Liver (tissue), 9 donors: ENCODE measurements around the gene RHOT1. TPM values are rescaled to one million over a fixed set of nuclear protein-coding genes. Genes with fewer than 3 reads are reported as not detected.

ENCODE experiments used
- DNase-seq: peaks from one replicate; pipeline ENCODE4 v3.0.0-alpha.2; 2017; ENCODE audit warnings: low spot score
- H3K27ac ChIP-seq, 2 donors: one replicate each; pipeline ENCODE4 v1.7.0; 2013; ENCODE audit warnings: inconsistent platforms in 2 of 2, low read length in 2 of 2, control low read depth in 1 of 2, low read depth in 1 of 2, mild to moderate bottlenecking in 1 of 2
- H3K27me3 ChIP-seq, 4 donors: one replicate each; pipeline versions ENCODE4 v1.6.1 to v1.7.0; 2013; ENCODE audit warnings: low read length in 3 of 4, inconsistent platforms in 1 of 4, mild to moderate bottlenecking in 1 of 4, moderate library complexity in 1 of 4; ENCODE audit not compliant: control insufficient read depth in 4 of 4, insufficient read depth in 4 of 4
- H3K36me3 ChIP-seq, 4 donors: one replicate each; pipeline versions ENCODE4 v1.6.1 to v1.7.0; 2013; ENCODE audit warnings: low read length in 3 of 4, mild to moderate bottlenecking in 3 of 4, low read depth in 1 of 4, moderate library complexity in 1 of 4; ENCODE audit not compliant: control insufficient read depth in 4 of 4, insufficient read depth in 3 of 4
- H3K4me1 ChIP-seq, 4 donors: one replicate each; pipeline versions ENCODE4 v1.6.1 to v1.7.0; 2013; ENCODE audit warnings: low read length in 3 of 4, mild to moderate bottlenecking in 3 of 4, moderate library complexity in 1 of 4; ENCODE audit not compliant: control insufficient read depth in 4 of 4, insufficient read depth in 4 of 4
- H3K4me3 ChIP-seq, 3 donors: one replicate each; pipeline versions ENCODE4 v1.6.1 to v1.7.0; 2013; ENCODE audit warnings: low read length in 3 of 3, control low read depth in 1 of 3, low read depth in 1 of 3, mild to moderate bottlenecking in 1 of 3
- H3K9ac ChIP-seq, 2 donors: one replicate each; pipeline ENCODE4 v1.7.0; 2013; ENCODE audit warnings: low read length in 2 of 2, mild to moderate bottlenecking in 2 of 2, moderate library complexity in 2 of 2, control low read depth in 1 of 2, low read depth in 1 of 2
- H3K9me3 ChIP-seq, 4 donors: one replicate each; pipeline versions ENCODE4 v1.6.1 to v1.7.0; 2013; ENCODE audit warnings: low read length in 3 of 4; ENCODE audit not compliant: control insufficient read depth in 4 of 4
- ATF3 ChIP-seq: IDR thresholded peaks from 2 replicates; pipeline ENCODE4 v1.6.1; 2016; ENCODE audit warnings: antibody characterized with exemption
- CTCF ChIP-seq: fragments of 150-350 bp; IDR thresholded peaks from 2 replicates; pipeline ENCODE4 v1.5.1; 2017; ENCODE audit warnings: improper control_type of control experiment, low read depth, low read length; ENCODE audit not compliant: missing input control
- EGR1 ChIP-seq, 2 donors: IDR thresholded peaks; 2 replicates each; pipeline ENCODE4 v1.6.1; 2016 to 2018; ENCODE audit warnings: antibody characterized with exemption in 2 of 2, low read depth in 2 of 2
- FOXA1 ChIP-seq: IDR thresholded peaks from 2 replicates; pipeline ENCODE4 v1.6.1; 2016; ENCODE audit warnings: antibody characterized with exemption
- FOXA2 ChIP-seq: IDR thresholded peaks from 2 replicates; pipeline ENCODE4 v1.6.1; 2016; ENCODE audit warnings: antibody characterized with exemption
- GABPA ChIP-seq, 2 donors: IDR thresholded peaks in 1 of 2; conservative IDR thresholded peaks in 1 of 2; 2 replicates each; pipeline ENCODE4 v1.6.1; 2016; ENCODE audit warnings: antibody characterized with exemption in 2 of 2, mild to moderate bottlenecking in 1 of 2, moderate library complexity in 1 of 2
- HNF4A ChIP-seq, 2 donors: conservative IDR thresholded peaks; 2 replicates each; pipeline ENCODE4 v1.6.1; 2016; ENCODE audit warnings: antibody characterized with exemption in 2 of 2, mild to moderate bottlenecking in 2 of 2
- HNF4G ChIP-seq: IDR thresholded peaks from 2 replicates; pipeline ENCODE4 v1.6.1; 2016; ENCODE audit warnings: antibody characterized with exemption
- JUND ChIP-seq, 2 donors: IDR thresholded peaks; 2 replicates each; pipeline ENCODE4 v1.6.1; 2016; ENCODE audit warnings: antibody characterized with exemption in 2 of 2
- MAX ChIP-seq: IDR thresholded peaks from 2 replicates; pipeline ENCODE4 v1.6.1; 2016; ENCODE audit warnings: antibody characterized with exemption
- NR2F2 ChIP-seq: IDR thresholded peaks from 2 replicates; pipeline ENCODE4 v1.6.1; 2016; ENCODE audit warnings: antibody characterized with exemption
- RAD21 ChIP-seq, 2 donors: IDR thresholded peaks; 2 replicates each; pipeline ENCODE4 v1.6.1; 2016; ENCODE audit warnings: antibody characterized with exemption in 2 of 2, mild to moderate bottlenecking in 2 of 2
- REST ChIP-seq: IDR thresholded peaks from 2 replicates; pipeline ENCODE4 v1.6.1; 2016; ENCODE audit warnings: antibody characterized with exemption, mild to moderate bottlenecking
- RXRA ChIP-seq, 2 donors: IDR thresholded peaks; 2 replicates each; pipeline ENCODE4 v1.6.1; 2017 to 2018; ENCODE audit warnings: antibody characterized with exemption in 2 of 2, mild to moderate bottlenecking in 1 of 2
- SP1 ChIP-seq: IDR thresholded peaks from 2 replicates; pipeline ENCODE4 v1.6.1; 2018; ENCODE audit warnings: antibody characterized with exemption, mild to moderate bottlenecking
- TAF1 ChIP-seq: conservative IDR thresholded peaks from 2 replicates; pipeline ENCODE4 v1.6.1; 2016; ENCODE audit warnings: antibody characterized with exemption, mild to moderate bottlenecking
- YY1 ChIP-seq: IDR thresholded peaks from 2 replicates; pipeline ENCODE4 v1.6.1; 2016; ENCODE audit warnings: antibody characterized with exemption, mild to moderate bottlenecking
- ZBTB33 ChIP-seq: IDR thresholded peaks from 2 replicates; pipeline ENCODE4 v1.6.1; 2016; ENCODE audit warnings: antibody characterized with exemption
- WGBS: extraction: QIAGEN DNeasy Blood & Tissue Kit; methylation state at CpG from one replicate; pipeline ENCODE4 v1.1.7; 2013; 5-methylcytosine and 5-hydroxymethylcytosine counted together
- polyA plus RNA-seq, 2 donors: library from polyadenylated mRNA; stranded (reverse) in 1 of 2; unstranded in 1 of 2; fragments of 200-250 nt in 1 of 2; fragments of >200 nt in 1 of 2; fragmentation: Nextera tagmentation in 1 of 2; extraction: Ambion mirVana in 1 of 2; gene quantifications; one replicate each; pipeline versions ENCODE4 v1.2.1 to v1.2.3, GENCODE V29; 2013 to 2015
- total RNA-seq, 2 donors: library from RNA; depleted of rRNA; stranded (reverse); fragments of >200 nt; gene quantifications; one replicate each; pipeline ENCODE4 v1.2.3, GENCODE V29; 2014
- donor health status: healthy.
- donor health status: healthy.
- donor health status: healthy.
- donor health status: healthy.
- donor health status: healthy.

RHOT1 gene
- total and polyA plus RNA-seq, 4 donors = 8.1 to 43.4 (median 17.1) TPM

- Histone ChIP-seq H3K36me3 (peaks cover 6 to 16% (median 8%) of the 10 kb centered on the region in 4 donors), H3K9me3 (peaks cover 0 to 4% (median 3%) of the 10 kb centered on the region in 4 donors), H3K4me1 (no peaks in the 10 kb centered on the region), H3K27ac (no peak overlapping the region), H3K4me3 (no peak overlapping the region), H3K9ac (no peak overlapping the region), H3K27me3 (no peaks in the 10 kb centered on the region)
- no peak for TF ChIP-seq FOXA2
- TF ChIP-seq NR2F2 = no peak
- no peak for TF ChIP-seq HNF4G
- TF ChIP-seq FOXA1 = no peak
- TF ChIP-seq ZBTB33 = no peak
- TF ChIP-seq MAX = no peak
- no peak for TF ChIP-seq RXRA (IDR thresholded peaks at IDR 0.05)
- TF ChIP-seq RAD21 (IDR thresholded peaks at IDR 0.05) = no peak
- TF ChIP-seq CTCF = no peak
- TF ChIP-seq YY1 = no peak
- no peak for TF ChIP-seq TAF1
- TF ChIP-seq HNF4A (conservative IDR thresholded peaks at IDR 0.05) = no peak
- no peak for TF ChIP-seq SP1
- TF ChIP-seq REST = no peak
- TF ChIP-seq EGR1 (IDR thresholded peaks at IDR 0.05; ENCODE audit: low read depth in 2 of 2) = no peak
- TF ChIP-seq GABPA (IDR thresholded peaks at IDR 0.05 in 1 of 2, conservative IDR thresholded peaks at IDR 0.05 in 1 of 2) = no peak
- no peak for TF ChIP-seq JUND (IDR thresholded peaks at IDR 0.05)
- TF ChIP-seq ATF3 = no peak
- WGBS = 90% methylated on average over 6 of the region's 6 CpGs
- no peak for DNase-seq
Observed at GRCh38 chr17:32161506-32162365, 19.4 kb downstream of the RHOT1 start.
